Fibroblast of mammary gland (primary cell): ENCODE measurements around the gene TMEM184B.

Experiments
- DNase-seq: peaks from one replicate; pipeline ENCODE4 v3.0.0-alpha.2; 2010; ENCODE audit warnings: low read depth
- H3K4me3 ChIP-seq: 2 replicates; pipeline ENCODE4 v1.5.1; 2011; ENCODE audit warnings: low read depth, mild to moderate bottlenecking, low read length, moderate library complexity; ENCODE audit not compliant: control insufficient read depth
- CTCF ChIP-seq: conservative IDR thresholded peaks from 2 replicates; pipeline ENCODE4 v1.5.1; 2011; ENCODE audit warnings: low read depth, low read length, inconsistent platforms; ENCODE audit not compliant: control insufficient read depth, insufficient read depth

TMEM184B gene

GRCh38 chr22:38289583-38290082, 16.8 kb upstream of the TMEM184B start:
- TF ChIP-seq CTCF: no peak
- DNase-seq: no peak
- H3K4me3 ChIP-seq: no peak overlapping the region

- H3K4me3 ChIP-seq: no peak overlapping the region
- TF ChIP-seq CTCF: no peak
- no peak for DNase-seq
Observed at GRCh38 chr22:38286915-38287669, 14.3 kb upstream of the TMEM184B start.

GRCh38 chr22:38285018-38285417, 12.2 kb upstream of the TMEM184B start:
- H3K4me3 ChIP-seq: no peak overlapping the region
- no peak for TF ChIP-seq CTCF
- no peak for DNase-seq

GRCh38 chr22:38284042-38284402, 11.2 kb upstream of the TMEM184B start:
- TF ChIP-seq CTCF: no peak
- no peak overlapping the region for H3K4me3 ChIP-seq
- DNase-seq: peak; percentile 99

GRCh38 chr22:38282397-38282796, 9.6 kb upstream of the TMEM184B start:
- no peak for TF ChIP-seq CTCF
- DNase-seq: peak; percentile 74
- no peak overlapping the region for H3K4me3 ChIP-seq

GRCh38 chr22:38276166-38276565, 3.4 kb upstream of the TMEM184B start:
- DNase-seq: no peak
- no peak overlapping the region for H3K4me3 ChIP-seq
- TF ChIP-seq CTCF: no peak
